H1 (cell line): ENCODE measurements around the gene TMBIM6. TPM values are rescaled to one million over a fixed set of nuclear protein-coding genes. Genes with fewer than 3 reads are reported as not detected.

Experiments used
- SIN3A ChIP-seq, 2 experiments: IDR thresholded peaks in 1 of 2; conservative IDR thresholded peaks in 1 of 2; 2 replicates each; pipeline ENCODE4 v1.6.1; 2011 to 2012; ENCODE audit warnings: low read length in 2 of 2, improper control_type of control experiment in 1 of 2, low read depth in 1 of 2, mild to moderate bottlenecking in 1 of 2
- SIX5 ChIP-seq: IDR thresholded peaks from 2 replicates; pipeline ENCODE4 v1.6.1; 2011; ENCODE audit warnings: mild to moderate bottlenecking, low read depth, low read length
- SUZ12 ChIP-seq: fragments of 200-600 bp; sonication (generic); IDR thresholded peaks from 2 replicates; pipeline ENCODE4 v1.6.1; 2012; ENCODE audit warnings: mild to moderate bottlenecking, inconsistent platforms, low read length, moderate library complexity, mixed read lengths
- polyA plus RNA-seq, 7 experiments: library from polyadenylated mRNA; depleted of rRNA in 3 of 7; stranded (reverse) in 5 of 7; unstranded in 2 of 7; fragments of >200 nt in 5 of 7; fragments of 200-250 nt in 2 of 7; gene quantifications; 1 replicate in 5 of 7; 2 replicates in 1 of 7; 4 replicates in 1 of 7; pipeline versions ENCODE4 v1.2.1 to v1.2.3, GENCODE V29; 2011 to 2013; ENCODE audit warnings: missing spikeins in 2 of 7, mixed read lengths in 2 of 7
- total RNA-seq: library from RNA; stranded (reverse); fragmentation: NEBNext Ultra II Directional; extraction: Animal tissue kit (Norgen Biotek cat#: 25700); gene quantifications from 2 replicates; pipeline ENCODE4 v1.2.1, GENCODE V29; 2021
- TF ChIP-seq, protein P1 (sequence below), 3 experiments: IDR thresholded peaks; 1 replicate in 2 of 3; 2 replicates in 1 of 3; pipeline versions ENCODE4 v1.5.1 to v1.6.1; 2011; ENCODE audit warnings: low read length in 3 of 3, mild to moderate bottlenecking in 3 of 3, inconsistent platforms in 2 of 3, low read depth in 1 of 3, moderate library complexity in 1 of 3; ENCODE audit not compliant: insufficient read depth in 1 of 3; ENCODE audit errors: control extremely low read depth in 1 of 3

TMBIM6 gene
- total and polyA plus RNA-seq, 2 of the 8 experiments (the other 6 are each of a cell fraction or from before 2014, with no cell fraction given): 423 to 556 TPM

DNA sequence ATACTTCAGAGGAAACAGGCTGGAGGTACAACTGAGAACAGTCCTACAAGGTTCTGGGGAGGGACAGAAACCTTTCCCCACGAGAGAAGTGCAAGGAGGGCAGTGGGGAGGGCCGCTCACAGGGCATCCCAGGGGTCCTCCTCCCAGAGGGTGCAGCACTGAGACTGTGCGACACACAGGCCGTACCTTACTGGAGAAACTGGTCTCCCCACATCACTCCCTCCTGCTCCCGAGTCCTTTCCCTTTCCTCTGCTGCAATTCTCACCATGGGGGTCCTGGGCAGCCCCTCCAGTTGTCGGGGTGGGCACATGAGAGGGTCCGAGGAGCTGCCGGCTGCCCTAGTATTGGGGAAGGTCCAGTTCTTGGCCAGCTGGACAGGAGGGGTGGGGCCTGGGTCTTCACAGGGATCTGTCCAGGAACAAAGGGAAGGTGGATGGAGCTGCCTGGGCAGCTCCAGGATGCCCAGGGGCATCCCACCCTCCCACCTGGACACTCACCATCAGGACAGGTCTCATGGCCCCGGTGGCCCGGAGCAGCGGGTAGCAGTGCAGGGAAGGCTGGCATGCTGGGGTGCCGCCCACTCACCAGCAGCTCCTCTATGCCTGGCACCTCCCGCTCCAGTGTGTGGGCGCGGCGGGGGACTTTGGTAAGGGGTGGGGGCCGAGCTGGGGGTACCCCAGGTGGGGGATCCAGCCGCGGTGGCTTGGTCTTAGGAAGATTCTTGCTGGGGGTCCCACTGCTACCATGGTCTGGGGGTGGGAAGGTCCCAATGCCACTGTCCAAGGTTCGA, 51.0 kb downstream of the TMBIM6 start (continued):
- TF ChIP-seq SIN3A (conservative IDR thresholded peaks at IDR 0.05 in 1 of 2, IDR thresholded peaks at IDR 0.05 in 1 of 2; ENCODE audit: low read depth in 1 of 2, low read length in 2 of 2): no peak
- TF ChIP-seq SUZ12: no peak
- no peak for TF ChIP-seq SIX5
- TF ChIP-seq, protein P1, sequence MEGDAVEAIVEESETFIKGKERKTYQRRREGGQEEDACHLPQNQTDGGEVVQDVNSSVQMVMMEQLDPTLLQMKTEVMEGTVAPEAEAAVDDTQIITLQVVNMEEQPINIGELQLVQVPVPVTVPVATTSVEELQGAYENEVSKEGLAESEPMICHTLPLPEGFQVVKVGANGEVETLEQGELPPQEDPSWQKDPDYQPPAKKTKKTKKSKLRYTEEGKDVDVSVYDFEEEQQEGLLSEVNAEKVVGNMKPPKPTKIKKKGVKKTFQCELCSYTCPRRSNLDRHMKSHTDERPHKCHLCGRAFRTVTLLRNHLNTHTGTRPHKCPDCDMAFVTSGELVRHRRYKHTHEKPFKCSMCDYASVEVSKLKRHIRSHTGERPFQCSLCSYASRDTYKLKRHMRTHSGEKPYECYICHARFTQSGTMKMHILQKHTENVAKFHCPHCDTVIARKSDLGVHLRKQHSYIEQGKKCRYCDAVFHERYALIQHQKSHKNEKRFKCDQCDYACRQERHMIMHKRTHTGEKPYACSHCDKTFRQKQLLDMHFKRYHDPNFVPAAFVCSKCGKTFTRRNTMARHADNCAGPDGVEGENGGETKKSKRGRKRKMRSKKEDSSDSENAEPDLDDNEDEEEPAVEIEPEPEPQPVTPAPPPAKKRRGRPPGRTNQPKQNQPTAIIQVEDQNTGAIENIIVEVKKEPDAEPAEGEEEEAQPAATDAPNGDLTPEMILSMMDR (IDR thresholded peaks at IDR 0.05; ENCODE audit: control extremely low read depth in 1 of 3, insufficient read depth in 1 of 3, low read depth in 1 of 3, low read length in 3 of 3): no peak
